NCI-H1436 treated with DMSO at 0.1 percent for 48 hours (cell line): ENCODE measurements around the gene CAND2.
"Not testable (repeated sequence)": the region's sequence is repeated elsewhere in the genome, so short reads cannot be mapped to it uniquely, and the experiment has no call there.

Source experiments
- DNase-seq: peaks from one replicate; lab custom pipeline; 2025; lab: John Stamatoyannopoulos, UW

CAND2 gene

GRCh38 chr3:12830785-12831156 lies 34.3 kb downstream of the CAND2 start:
- DNase-seq = no peak

- peak; percentile 45 for DNase-seq
Observed at GRCh38 chr3:12831301-12831866, 34.9 kb downstream of the CAND2 start.

- no peak for DNase-seq
Observed at GRCh38 chr3:12832350-12833221, 36.1 kb downstream of the CAND2 start.

GRCh38 chr3:12833222-12834161 lies 37.0 kb downstream of the CAND2 start:
- no peak for DNase-seq

- no peak for DNase-seq
Observed at GRCh38 chr3:12835052-12835665, 38.7 kb downstream of the CAND2 start.

GRCh38 chr3:12837295-12837986 lies 41.0 kb downstream of the CAND2 start:
- DNase-seq = no peak

GRCh38 chr3:12838179-12838965 lies 41.9 kb downstream of the CAND2 start:
- DNase-seq = no peak

- DNase-seq = no peak
Observed at GRCh38 chr3:12839156-12839946, 42.9 kb downstream of the CAND2 start.

- DNase-seq = not testable (repeated sequence)
Observed at GRCh38 chr3:12840148-12840547, 43.7 kb downstream of the CAND2 start.

- DNase-seq = no peak
Observed at GRCh38 chr3:12840591-12841148, 44.2 kb downstream of the CAND2 start.

GRCh38 chr3:12841149-12841969 lies 44.9 kb downstream of the CAND2 start, which contains the start of gene RPL32:
TSS of gene RPL32 (minus strand) at chr3:12841565. CDS start at chr3:12840237, 1,328 bp downstream.
- DNase-seq = peak; percentile 30

- no peak for DNase-seq
Observed at GRCh38 chr3:12841970-12842328, 45.5 kb downstream of the CAND2 start.

- DNase-seq = no peak
Observed at GRCh38 chr3:12842469-12842868, 46.0 kb downstream of the CAND2 start.

GRCh38 chr3:12845811-12846210 lies 49.3 kb downstream of the CAND2 start:
- no peak for DNase-seq

GRCh38 chr3:12852201-12852600 lies 55.7 kb downstream of the CAND2 start:
- DNase-seq = no peak

- DNase-seq = not testable (repeated sequence)
Observed at GRCh38 chr3:12853847-12854246, 57.4 kb downstream of the CAND2 start.

- DNase-seq = no peak
Observed at GRCh38 chr3:12854565-12854964, 58.1 kb downstream of the CAND2 start.

GRCh38 chr3:12856626-12857025 lies 60.1 kb downstream of the CAND2 start:
- no peak for DNase-seq

- no peak for DNase-seq
Observed at GRCh38 chr3:12859840-12860239, 63.4 kb downstream of the CAND2 start.
